SK-N-DZ (cell line): ENCODE data around the gene CDK2. TPM values are rescaled to one million over a fixed set of nuclear protein-coding genes. Genes with fewer than 3 reads are reported as not detected.
"Not testable (repeated sequence)": the region's sequence is repeated elsewhere in the genome, so short reads cannot be mapped to it uniquely, and the experiment has no call there.

Source experiments
- DNase-seq: peaks from one replicate; pipeline ENCODE4 v3.0.0-alpha.2; 2015; ENCODE audit warnings: low spot score
- polyA plus RNA-seq, 2 experiments: library from polyadenylated mRNA; depleted of rRNA; stranded (reverse); fragments of >200 nt; gene quantifications; 2 replicates each; pipeline ENCODE4 v1.2.3, GENCODE V29; 2014

CDK2 gene
- 80.8 and 89.1 TPM in 2 replicates for polyA plus RNA-seq (2014; cell fraction: cytosol; rRNA removed)
- polyA plus RNA-seq (2014; cell fraction: nucleus; rRNA removed): 86.2 and 97.4 TPM in 2 replicates

DNA sequence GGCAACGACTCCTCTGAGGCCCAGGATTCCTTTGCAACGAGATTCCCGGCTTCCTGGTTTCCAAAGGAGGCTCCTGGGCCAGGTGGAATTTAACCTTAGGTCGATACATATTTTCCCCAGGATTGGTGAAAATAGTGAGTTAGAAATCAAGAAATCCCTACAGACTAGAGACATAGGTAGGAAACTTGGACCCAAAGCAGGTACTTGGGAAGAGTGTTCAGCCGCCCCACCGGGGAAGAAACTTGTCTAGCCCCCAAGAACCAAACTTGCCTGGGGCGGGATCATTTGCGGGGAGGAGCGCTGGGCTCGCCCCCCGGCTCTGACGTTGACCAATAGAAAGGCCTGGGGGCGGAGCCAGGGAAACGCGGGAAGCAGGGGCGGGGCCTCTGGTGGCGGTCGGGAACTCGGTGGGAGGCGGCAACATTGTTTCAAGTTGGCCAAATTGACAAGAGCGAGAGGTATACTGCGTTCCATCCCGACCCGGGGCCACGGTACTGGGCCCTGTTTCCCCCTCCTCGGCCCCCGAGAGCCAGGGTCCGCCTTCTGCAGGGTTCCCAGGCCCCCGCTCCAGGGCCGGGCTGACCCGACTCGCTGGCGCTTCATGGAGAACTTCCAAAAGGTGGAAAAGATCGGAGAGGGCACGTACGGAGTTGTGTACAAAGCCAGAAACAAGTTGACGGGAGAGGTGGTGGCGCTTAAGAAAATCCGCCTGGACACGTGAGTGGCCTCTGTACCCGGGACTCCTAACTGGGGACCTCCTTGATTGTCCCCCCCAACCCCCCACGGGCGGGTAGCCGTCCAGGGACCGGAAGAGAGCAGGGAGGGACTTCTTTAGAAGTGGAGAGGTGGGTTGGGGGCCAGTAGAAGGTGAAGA lies at the start of gene CDK2:
Gene CDK2, plus strand, starts transcription at position 423 of the 874 bp plus-strand sequence. Its CDS starts 179 bp downstream, at position 602.
- peak; percentile 84 for DNase-seq

DNA sequence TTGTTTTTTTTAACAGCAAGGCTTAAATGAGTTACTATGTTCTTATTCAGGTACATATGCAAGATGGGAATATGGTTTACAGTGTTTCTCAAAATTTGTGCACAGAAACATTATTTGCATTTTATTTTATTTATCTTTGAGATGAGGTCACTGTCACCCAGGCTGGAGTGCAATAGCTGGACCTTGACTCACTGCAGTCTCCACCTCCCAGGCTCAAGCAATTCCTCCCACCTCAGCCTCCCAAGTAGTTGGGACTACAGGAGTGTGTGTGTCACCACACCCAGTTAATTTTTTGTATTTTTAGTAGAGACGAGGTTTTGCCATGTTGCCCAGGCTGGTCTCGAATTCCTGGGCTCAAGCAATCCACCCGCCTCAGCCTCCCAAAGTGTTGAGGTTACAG lies 47.6 kb upstream of the CDK2 start:
- DNase-seq: not testable (repeated sequence)

DNA sequence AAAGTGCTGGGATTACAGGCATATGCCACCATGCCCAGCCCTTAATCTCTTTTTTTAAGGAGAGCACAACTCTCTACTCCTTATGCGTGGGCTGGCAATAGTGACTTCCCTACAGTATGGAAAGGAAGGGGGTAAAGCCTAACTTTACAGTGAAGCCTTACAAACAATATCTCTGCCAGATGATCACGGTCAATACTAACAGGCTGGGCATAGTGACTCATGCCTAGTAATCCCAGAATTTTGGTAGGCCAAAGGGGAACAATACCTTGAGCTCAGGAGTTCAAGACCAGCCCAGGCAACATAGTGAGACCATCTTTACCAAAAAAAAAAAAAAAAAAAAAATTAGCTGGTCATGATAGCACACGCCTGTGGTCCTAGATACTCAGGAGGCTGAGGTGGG lies 44.5 kb upstream of the CDK2 start:
- DNase-seq: no peak

DNA sequence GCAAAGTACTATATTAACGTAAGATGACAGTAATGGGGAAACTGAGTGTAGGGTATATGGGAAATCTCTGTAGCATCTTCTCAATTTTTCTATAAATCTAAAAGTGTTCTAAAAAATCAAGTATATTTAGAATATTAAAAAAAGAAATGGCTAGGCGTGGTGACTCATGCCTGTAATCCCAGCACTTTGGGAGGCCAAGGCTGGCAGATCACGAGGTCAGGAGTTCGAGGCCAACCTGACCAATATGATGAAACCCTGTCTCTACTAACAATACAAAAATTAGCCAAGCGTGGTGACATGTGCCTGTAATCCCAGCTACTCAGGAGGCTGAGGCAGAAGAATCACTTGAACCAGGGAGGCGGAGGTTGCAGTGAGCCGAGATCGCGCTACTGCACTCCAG lies 43.0 kb upstream of the CDK2 start:
- not testable (repeated sequence) for DNase-seq

DNA sequence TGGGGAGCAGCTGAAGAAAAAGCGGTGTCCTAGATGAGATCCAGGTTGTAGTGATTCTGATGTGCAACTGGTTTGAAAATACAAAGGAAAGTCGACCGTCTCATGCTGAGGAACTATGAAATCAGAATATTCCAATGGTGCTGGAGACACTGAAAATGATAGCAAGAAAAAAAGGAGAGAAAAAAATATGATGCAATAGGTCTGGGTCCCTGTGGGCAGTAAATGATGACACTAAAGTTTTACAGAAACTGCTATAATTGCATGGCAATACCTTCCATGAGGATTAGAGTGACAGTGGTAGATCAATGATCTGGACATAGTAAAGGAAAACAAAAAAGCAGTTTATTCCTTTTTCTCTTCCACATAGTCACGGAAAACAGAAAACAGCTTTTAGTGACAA lies 41.3 kb upstream of the CDK2 start:
- no peak for DNase-seq

DNA sequence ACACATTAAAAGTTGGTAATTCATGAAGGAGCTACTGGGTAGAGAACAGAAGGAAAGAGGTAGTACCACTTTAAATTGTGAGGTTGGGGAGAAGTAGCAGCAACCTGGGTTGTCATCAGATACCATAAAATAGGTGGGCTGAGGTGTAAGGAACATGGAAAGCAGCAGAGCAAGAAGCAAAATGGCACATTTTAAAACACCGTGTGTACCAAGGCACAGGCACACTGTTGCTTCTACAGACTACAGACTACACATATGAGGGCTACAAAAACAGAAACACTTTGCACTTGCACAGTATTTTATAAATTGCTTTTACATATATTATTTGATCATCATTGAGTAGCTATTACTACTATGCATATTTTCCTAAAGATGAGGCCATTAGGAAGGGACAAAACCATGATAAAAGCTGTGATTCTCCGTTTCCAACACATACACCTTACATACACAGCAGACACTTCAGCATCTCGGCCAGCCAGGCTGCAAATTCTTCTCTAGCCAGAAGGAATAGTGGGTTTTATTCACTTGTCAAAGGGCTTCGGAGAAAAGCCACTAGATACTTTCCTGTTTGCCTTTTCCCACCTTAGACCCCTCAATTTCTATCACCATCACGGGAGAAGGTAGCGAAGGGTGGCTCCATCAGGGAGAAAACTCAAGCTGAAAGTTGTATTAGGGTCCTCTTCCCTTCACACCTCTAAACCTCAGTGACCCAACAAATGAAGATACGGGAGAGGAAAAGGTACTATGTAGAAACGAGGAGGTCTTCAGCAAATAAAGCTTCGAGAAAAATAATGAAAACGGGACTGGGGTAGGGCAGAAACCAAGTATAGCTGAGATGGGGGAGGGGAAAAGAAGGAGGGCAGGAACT lies 40.5 kb upstream of the CDK2 start:
- no peak for DNase-seq

DNA sequence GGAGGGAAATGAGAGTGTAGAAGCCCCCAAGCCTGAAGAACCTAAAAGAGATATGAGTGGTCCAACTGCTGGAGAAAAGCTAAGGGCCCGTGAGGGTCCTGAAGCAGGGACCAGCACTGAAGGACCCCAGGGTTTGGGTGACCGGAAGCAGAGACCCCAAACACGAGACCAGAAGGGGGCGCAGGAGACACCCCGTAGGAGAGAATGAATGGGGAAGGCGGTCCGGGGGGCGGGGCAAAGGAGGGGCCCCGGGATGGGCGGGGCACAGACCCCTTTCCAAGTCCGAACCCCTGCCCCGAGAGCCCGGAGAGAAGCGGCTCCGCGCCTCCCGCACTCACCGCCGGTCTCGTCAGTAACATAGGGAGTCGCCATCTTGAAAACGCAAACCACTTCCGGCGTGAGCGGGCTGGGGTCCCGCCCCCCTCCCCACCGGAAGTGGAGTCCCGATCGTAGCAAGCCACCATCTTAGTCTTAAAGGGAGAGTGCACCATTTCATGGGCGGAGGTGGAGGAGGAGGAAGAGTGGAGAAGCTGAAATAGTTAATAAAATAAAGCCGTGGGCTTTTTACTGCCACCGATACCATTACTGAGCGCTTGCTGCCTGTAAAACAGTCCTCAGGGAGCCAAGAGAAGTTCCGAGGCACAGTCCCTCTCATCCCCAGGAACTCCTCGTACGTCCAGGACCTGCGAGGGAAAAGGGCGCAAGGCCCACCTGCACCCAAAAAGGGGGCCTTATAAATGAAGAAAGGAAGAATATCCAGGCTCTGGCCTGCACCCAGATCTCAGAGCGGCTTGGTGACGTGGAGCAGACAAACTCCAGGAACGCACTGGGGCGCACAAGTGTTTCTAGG lies 39.7 kb upstream of the CDK2 start:
- DNase-seq: peak; percentile 95

DNA sequence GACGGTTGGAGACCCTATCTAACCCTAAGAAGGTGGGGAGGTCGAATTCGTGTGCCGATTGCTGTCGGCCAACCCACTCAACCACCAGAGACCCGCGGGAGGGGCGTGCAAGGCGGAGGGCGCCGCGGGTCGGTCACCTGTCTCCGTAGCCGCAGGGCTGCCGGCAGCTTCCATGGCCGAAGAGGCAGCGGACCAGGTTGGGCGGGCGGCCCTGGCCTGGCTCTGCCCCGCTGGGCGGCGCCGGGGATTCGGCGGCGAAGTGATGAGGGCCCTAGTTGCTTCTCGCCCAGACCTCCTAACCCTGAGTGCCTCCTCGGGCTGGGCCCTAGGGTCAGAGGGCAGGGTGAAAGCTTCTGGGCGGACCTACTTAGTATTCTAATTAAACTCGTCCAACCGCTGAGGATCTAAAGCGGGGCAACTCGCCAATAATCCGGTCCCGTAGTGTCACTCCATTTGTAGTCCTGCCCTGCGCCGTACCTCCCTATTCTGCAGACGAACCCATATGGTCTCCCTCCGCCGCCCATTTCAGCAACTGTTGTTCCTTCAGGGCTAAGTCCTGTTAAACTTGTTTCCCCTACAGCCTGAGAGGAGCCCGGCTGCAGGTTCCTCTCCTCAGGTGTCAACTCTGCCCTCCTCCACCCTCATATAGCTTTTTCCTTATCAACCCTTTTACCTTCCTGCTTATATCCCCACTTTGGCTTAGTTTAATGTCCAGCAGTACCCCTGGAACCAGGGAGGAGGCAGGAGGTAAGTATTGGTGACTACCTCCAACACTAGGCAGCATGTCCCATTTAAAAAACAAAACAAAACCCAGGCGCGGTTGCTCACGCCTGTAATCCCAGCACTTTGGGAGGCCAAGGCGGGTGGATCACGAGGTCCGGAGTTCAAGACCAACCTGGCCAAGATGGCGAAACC lies 38.8 kb upstream of the CDK2 start, which contains the start of gene PYM1:
Gene PYM1, minus strand, starts transcription at position 307 of the 915 bp plus-strand sequence. Its CDS starts 133 bp downstream, at position 174.
- DNase-seq: peak; percentile 65

DNA sequence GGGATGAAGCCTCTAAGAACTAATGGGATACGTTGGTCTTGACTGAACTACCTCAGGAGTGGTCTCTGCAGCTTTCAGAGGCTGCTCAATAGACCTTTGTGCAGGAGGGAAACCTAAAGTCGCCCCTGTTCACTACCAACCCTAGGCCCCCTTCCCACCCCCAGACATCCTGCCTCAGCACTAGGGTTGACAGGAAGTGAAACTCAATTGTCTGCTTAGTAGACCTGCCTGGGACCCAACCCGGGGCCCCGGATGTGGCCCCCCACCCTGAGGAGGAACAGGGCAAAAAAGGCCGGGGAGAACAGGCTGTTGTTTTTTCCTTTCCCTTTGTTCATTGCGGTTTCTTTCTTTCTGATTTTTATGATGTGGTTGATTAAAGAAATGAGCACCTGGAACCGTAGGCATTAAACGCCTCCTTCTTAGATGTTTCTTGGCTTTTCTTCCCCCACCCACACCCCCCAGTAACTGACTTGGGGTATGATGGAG lies 37.3 kb upstream of the CDK2 start:
- no peak for DNase-seq

DNA sequence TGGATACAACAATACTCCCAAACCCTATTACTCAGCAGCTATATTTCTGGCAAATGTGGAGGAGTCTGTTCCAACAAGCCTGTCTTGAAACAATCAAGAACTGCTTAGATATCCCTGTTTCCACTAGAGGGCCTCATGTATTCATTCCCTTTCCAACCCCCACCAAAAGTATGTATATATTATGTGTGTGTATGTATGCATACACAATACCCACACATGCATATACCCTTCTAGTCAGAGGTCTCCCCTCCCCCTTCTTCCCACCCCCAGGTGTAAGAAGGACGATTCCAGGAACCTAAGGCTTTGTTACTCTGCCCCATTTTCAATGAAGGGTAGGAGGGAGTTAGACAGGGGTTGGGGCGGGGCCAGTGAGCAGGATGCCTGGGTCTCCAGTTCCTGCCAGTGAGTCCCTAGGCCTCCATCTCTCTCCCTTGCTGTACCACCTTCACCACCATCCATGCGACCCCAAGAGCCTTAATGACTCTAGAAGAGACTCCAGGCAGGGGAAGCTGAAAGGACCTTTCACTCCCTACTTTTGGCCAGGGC lies 35.8 kb upstream of the CDK2 start, which contains the start of gene DGKA:
Gene DGKA, plus strand, starts transcription at position 392 of the 546 bp plus-strand sequence. CDS start 5,342 bp downstream, outside the sequence.
- DNase-seq: peak; percentile 68

DNA sequence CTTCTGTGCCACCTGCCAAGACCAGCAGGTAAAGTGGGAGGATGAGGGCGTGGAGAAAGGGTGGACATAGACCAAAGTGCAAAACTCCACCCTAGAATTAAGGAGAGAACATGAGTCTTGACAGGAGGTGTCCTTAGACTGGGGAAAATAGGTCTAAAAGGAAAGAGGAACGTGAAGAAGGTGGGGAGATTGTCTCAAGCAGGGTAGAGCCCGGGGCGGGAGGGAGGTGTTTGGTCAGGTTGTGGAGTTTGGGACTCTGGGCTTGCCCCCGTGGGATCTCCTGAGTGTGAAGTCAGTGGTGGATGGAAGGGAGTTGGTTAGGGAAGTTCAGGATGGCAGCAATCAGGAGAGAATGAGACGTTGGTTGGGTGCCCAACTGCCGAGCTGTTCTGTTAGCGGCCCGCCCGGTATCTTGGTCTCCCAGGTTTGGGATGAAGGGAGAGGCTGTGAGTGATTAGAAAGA lies 35.3 kb upstream of the CDK2 start:
- DNase-seq: no peak

DNA sequence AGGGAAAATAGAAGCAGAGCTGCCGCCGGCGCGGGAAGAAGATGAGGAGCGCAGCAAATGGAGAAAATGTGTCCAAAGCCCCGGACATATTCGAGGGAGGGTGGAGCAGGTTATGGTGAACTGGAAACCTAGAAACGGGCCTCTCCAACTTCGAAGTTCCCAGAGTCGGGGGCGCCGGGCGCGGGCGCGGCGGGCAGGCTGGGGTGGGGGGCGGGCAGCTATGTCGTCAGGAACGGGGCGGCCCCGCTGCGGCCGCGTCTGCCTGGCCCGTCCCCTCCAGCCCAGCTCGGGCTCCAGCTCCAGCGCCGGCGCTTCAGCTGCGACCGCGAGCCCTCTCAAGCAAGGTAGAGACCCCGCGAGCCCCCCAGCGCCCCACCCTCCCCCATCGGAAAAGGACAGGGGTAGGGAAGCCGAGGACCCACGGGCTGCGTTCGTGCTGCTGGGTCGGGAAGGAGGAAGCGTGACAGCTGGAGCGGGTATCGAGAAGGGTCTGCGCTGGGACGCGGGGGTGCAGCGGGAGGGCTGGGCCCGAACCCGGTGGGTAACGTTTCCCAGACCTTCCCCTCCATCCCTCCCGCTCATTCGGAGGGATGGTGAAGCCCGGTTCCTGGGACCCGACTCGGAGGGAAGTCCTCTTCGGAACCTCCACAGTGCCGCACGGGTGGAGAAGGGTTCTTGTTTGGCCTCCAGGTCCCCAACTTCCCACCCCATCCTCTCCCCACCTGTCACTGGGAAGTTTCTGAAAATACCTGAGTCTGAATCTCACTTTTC lies 34.7 kb upstream of the CDK2 start:
- DNase-seq: no peak

DNA sequence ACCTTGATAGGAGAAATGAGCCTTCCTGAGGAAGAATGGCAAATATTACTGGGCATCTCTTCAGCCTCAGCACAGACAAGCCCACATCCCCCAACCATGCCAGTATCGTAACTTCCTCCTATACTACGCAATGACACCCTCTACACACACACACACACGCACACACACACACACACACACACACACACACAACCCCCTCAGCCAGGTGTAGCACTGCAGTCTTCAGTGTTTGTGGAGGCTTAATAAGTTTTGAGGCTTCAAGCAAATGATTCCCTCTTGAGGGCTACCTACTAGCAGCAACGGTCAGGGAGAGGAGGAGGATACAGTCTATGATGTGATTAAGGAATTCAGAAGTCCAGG lies 34.1 kb upstream of the CDK2 start:
- no peak for DNase-seq

DNA sequence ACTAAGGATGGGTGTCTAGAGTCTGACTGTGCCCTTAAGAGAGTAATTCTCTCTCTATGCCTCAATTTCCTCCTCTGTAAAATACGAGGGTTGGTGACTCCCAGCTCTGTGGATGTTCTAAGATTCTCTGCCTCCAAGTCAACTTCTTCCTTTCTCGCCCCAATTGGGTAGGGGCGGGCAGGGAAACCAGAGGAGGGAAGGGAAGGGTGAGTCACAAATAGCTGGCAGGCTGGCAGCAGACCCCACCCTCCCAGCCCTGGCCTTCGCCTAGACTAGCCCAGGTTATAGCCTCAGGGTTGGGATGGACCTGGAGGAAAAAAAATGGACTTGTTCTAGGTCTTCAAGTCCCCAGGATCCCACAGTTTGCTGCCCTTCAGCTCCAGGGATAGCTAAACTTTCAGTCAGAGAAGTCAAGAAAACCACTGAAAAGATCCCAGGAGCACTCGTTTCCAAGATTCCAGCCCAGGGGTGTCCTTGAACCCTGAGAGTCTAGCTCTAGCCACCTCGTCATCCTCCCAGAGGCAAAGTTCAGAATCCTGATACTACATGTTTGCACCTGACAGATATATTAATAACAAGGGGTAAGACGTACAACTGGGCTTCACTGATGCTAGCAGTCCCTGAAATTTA lies 33.3 kb upstream of the CDK2 start:
- no peak for DNase-seq

DNA sequence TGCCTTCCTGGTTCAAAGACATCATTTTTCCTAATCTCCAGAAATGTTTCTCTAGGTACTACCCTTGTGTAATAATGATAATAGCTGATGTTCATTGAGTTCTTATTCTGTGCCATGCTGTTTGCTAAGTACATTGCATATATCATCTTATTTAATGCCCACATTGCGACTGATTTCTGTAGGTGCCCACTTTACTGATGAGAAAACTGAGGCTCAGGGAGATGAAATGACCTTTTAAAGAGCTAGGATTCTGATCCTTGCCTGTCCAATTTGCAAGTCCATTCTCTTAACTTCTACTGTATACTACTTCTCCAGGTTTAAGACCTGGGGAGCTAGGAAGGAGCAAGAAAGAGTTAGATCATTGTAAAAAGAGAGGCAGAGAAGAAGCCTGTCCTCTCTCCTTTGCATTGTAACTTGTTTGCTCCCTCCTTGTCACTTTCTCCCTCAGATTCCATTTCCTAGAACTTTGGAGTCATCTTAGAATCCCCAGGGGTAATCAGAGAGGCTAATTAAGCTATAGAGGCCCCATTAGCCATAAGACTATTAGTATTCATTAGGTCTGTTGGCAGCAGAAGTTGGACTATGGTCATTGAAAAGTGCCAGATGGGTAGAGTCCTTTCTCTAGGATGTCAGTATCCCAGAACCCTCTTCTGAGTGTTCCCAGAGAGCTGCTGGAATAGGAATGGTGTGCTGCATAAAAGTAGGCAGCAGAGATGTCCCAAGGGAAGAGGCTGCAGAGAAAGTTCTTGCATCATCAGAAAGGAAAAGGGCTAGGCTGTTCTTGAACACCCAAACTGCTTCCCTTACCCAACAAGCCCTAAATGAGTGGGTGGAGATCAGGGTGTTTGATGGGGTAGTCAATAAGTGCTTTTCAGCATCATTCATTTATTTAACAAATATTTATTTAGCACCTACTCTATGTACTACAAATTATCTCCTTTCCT lies 32.6 kb upstream of the CDK2 start:
- no peak for DNase-seq

DNA sequence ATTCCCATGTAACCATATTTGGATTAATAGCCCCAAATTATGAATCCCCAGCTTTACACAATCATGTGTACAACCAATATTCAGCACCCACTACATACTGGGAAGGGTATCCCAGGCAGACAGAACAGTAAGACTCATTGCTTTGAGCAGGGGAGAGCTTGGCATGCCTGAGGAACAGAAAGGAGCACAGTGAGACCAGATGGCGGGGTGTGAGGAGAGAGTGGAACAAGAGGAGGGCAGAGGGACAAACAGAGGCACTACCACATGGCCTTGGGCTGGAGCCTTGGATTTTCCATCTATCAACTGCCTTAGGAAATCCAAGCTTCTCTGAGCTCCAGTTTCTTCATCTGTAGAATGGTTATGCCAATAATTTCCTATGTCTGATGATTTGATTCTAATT lies 31.9 kb upstream of the CDK2 start:
- no peak for DNase-seq

DNA sequence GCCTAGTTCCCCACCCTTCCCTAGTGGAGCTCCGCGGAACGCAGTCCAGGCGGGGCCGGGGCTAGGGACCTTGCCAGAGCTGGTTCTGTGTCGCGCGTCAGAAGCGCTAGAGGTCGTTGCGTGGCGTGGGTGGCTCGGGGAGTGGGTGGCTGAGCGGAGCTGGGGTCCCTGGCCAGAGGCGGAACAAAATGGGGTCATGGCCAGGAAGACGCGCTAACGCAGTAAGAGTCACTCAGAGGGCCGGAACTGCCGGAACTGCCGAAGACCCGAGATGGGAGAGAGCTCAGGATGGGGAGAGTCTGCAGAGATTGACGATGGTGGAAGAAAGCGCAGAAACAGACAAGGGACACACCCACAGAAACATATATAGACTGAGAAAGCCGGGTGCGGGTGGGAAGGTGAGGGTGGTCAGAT lies 30.9 kb upstream of the CDK2 start:
- DNase-seq: no peak
